Measurements from ENCODE around the gene PARK7. TPM values are rescaled to one million over a fixed set of nuclear protein-coding genes. Genes with fewer than 3 reads are reported as not detected.
A peak's percentile ranks its signal among the peaks of the same experiment; 100 is the strongest.

PARK7 gene
- total RNA-seq, 1 experiment from 2014 or later: 448 TPM

DNA sequence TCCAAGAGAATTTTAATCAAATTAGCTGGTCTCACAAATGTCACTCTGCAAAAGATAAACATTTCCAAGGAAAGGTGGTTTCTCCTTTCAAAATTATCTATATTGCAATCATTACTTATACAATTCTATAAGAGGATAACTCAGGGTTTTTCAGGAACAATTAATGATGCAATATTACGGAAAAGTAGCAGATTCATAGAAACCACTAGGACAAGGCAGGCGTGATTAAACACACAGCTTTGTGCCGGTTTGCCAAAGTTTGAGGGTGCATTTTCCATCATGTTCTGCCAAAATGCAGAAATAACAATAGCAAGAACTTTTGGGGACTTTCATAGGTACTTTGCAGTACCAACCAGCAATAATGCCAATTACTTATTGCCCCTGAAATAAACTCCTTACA is 21.5 kb upstream of the PARK7 start:
- no peaks in the 10 kb centered on the region for H3K36me3 ChIP-seq (ENCODE audit: control insufficient read depth, insufficient read depth, low read length)
- H3K27me3 ChIP-seq (ENCODE audit: control insufficient read depth, insufficient read depth, low read length): peaks cover 5% of the 10 kb centered on the region
- DNase-seq (ENCODE audit: low read depth, low spot score): no peak
- H3K27ac ChIP-seq (ENCODE audit: low read length): no peak overlapping the region
- no peak for ATAC-seq
- H3K4me3 ChIP-seq (ENCODE audit: low read depth in 2 of 2, low read length in 2 of 2): no peak overlapping the region
- intact Hi-C loops (cut with micrococcal nuclease; ENCODE audit: unreplicated experiment) (no loop called here), in situ Hi-C loops (cut with HindIII; ENCODE audit: low pct_unique_long_range_greater_than_20kb, low sequenced_read_pairs) (no loop called here)
- no peaks in the 10 kb centered on the region for H3K9me3 ChIP-seq (ENCODE audit: control insufficient read depth, insufficient read depth, low read depth, low read length)
- BruUV-seq (replicated peaks): no TSS peak
- ChIA-PET POLR2A (interaction anchor here (1.1 kb wide), 1 partner anchor 17 kb away, joined by 8 read pairs; no protein-coding TSS in a partner anchor), CTCF (no interaction called here)
- TF ChIP-seq, protein P1, sequence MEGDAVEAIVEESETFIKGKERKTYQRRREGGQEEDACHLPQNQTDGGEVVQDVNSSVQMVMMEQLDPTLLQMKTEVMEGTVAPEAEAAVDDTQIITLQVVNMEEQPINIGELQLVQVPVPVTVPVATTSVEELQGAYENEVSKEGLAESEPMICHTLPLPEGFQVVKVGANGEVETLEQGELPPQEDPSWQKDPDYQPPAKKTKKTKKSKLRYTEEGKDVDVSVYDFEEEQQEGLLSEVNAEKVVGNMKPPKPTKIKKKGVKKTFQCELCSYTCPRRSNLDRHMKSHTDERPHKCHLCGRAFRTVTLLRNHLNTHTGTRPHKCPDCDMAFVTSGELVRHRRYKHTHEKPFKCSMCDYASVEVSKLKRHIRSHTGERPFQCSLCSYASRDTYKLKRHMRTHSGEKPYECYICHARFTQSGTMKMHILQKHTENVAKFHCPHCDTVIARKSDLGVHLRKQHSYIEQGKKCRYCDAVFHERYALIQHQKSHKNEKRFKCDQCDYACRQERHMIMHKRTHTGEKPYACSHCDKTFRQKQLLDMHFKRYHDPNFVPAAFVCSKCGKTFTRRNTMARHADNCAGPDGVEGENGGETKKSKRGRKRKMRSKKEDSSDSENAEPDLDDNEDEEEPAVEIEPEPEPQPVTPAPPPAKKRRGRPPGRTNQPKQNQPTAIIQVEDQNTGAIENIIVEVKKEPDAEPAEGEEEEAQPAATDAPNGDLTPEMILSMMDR (IDR thresholded peaks at IDR 0.05): no peak
- TF ChIP-seq SIN3A (IDR thresholded peaks at IDR 0.05; ENCODE audit: borderline replicate concordance, insufficient read depth, low read depth, low read length) (no peak), TCF7L2 (IDR thresholded peaks at IDR 0.05; ENCODE audit: low read depth, low read length) (no peak), POLR2AphosphoS5 (IDR thresholded peaks at IDR 0.05; ENCODE audit: low read depth, low read length) (no peak)
- TF ChIP-seq, protein P2, sequence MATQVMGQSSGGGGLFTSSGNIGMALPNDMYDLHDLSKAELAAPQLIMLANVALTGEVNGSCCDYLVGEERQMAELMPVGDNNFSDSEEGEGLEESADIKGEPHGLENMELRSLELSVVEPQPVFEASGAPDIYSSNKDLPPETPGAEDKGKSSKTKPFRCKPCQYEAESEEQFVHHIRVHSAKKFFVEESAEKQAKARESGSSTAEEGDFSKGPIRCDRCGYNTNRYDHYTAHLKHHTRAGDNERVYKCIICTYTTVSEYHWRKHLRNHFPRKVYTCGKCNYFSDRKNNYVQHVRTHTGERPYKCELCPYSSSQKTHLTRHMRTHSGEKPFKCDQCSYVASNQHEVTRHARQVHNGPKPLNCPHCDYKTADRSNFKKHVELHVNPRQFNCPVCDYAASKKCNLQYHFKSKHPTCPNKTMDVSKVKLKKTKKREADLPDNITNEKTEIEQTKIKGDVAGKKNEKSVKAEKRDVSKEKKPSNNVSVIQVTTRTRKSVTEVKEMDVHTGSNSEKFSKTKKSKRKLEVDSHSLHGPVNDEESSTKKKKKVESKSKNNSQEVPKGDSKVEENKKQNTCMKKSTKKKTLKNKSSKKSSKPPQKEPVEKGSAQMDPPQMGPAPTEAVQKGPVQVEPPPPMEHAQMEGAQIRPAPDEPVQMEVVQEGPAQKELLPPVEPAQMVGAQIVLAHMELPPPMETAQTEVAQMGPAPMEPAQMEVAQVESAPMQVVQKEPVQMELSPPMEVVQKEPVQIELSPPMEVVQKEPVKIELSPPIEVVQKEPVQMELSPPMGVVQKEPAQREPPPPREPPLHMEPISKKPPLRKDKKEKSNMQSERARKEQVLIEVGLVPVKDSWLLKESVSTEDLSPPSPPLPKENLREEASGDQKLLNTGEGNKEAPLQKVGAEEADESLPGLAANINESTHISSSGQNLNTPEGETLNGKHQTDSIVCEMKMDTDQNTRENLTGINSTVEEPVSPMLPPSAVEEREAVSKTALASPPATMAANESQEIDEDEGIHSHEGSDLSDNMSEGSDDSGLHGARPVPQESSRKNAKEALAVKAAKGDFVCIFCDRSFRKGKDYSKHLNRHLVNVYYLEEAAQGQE (IDR thresholded peaks at IDR 0.05; ENCODE audit: insufficient read depth in 1 of 2, low read depth in 2 of 2, low read length in 1 of 2): no peak
- H3K4me1 ChIP-seq (ENCODE audit: control insufficient read depth, insufficient read depth, low read length): 0 out of 2 replicates have a peak, but pooled peaks cover 3% of the 10 kb centered on the region

DNA sequence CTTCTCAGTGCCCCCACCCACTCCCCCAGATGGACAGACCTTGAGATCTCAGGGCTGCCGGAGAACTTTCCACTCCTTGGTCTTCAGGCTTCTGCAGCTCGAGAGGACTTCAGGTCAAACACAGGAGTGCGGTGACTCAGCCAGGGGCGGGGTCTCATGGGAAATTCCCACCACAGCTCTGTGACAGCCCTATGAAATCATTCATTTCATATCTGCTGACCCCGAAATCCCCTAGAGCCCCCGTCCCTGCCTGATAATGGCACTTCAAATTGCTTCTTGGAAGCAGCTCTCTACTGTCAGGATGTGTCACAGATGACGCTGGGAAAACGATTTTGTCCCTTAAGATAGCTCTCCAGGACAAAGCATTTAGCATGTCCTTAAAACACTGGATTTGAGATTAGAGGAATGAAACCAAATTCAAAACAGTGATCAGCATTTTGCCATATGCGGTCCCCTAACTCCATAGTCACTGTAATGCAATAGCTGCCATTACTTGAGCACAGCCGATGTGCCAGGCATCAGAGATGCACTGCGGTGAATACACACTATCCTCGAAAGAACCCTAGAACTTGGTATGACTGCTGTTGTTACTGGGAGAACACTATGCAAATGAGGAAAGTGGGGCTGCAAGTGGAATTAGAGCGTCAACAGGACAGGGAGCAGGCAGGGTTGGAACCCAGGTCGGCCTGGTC is 20.6 kb upstream of the PARK7 start, which contains the start of gene TNFRSF9:
Gene TNFRSF9, minus strand, starts transcription at position 95 of the 692 bp plus-strand sequence. CDS start 845 bp downstream, outside the sequence.
- Histone ChIP-seq H3K27me3 (ENCODE audit: control insufficient read depth, insufficient read depth, low read length) (peaks cover 5% of the 10 kb centered on the region), H3K9me3 (ENCODE audit: control insufficient read depth, insufficient read depth, low read depth, low read length) (no peaks in the 10 kb centered on the region), H3K36me3 (ENCODE audit: control insufficient read depth, insufficient read depth, low read length) (no peaks in the 10 kb centered on the region), H3K27ac (ENCODE audit: low read length) (no peak within 1 kb of the TSS), H3K4me3 (ENCODE audit: low read depth in 2 of 2, low read length in 2 of 2) (no peak within 1 kb of the TSS), H3K4me1 (ENCODE audit: control insufficient read depth, insufficient read depth, low read length) (0 out of 2 replicates have a peak, but pooled peaks cover 3% of the 10 kb centered on the region)
- ChIA-PET POLR2A (interaction anchor here (1.1 kb wide), 1 partner anchor 18 kb away, joined by 8 read pairs; no protein-coding TSS in a partner anchor), CTCF (no interaction called here)
- no TSS peak for BruUV-seq (replicated peaks)
- intact Hi-C loops (cut with micrococcal nuclease; ENCODE audit: unreplicated experiment) (no loop called here), in situ Hi-C loops (cut with HindIII; ENCODE audit: low pct_unique_long_range_greater_than_20kb, low sequenced_read_pairs) (no loop called here)
- peak; percentile 47; the same call in 1 of the 2 replicates for ATAC-seq
- TF ChIP-seq SIN3A (IDR thresholded peaks at IDR 0.05; ENCODE audit: borderline replicate concordance, insufficient read depth, low read depth, low read length) (no peak), TCF7L2 (IDR thresholded peaks at IDR 0.05; ENCODE audit: low read depth, low read length) (no peak), POLR2AphosphoS5 (IDR thresholded peaks at IDR 0.05; ENCODE audit: low read depth, low read length) (no peak)
- TF ChIP-seq, protein P1 (IDR thresholded peaks at IDR 0.05): no peak
- TF ChIP-seq, protein P2 (IDR thresholded peaks at IDR 0.05; ENCODE audit: insufficient read depth in 1 of 2, low read depth in 2 of 2, low read length in 1 of 2): no peak
- no peak for DNase-seq (ENCODE audit: low read depth, low spot score)

Data from Panc1 (cell line).